Fibroblast of pulmonary artery (primary cell): ENCODE measurements around the gene RASGRP4.
"Not testable (repeated sequence)": the region's sequence is repeated elsewhere in the genome, so short reads cannot be mapped to it uniquely, and the experiment has no call there.

Source experiments
- DNase-seq: peaks from one replicate; pipeline ENCODE4 v3.0.0-alpha.2; 2010; ENCODE audit warnings: low read depth
- H3K4me3 ChIP-seq: replicated peaks from 2 replicates; pipeline ENCODE4 v1.5.1; 2011; ENCODE audit warnings: low read depth, mild to moderate bottlenecking, control low read depth, low read length, moderate library complexity
- CTCF ChIP-seq: IDR thresholded peaks from 2 replicates; pipeline ENCODE4 v1.5.1; 2011; ENCODE audit warnings: mild to moderate bottlenecking, control low read depth, low read length, inconsistent platforms; ENCODE audit errors: missing control alignments

Gene RASGRP4

GRCh38 chr19:38370299-38370698 is 55.7 kb downstream of the RASGRP4 start:
- no peak for TF ChIP-seq CTCF
- DNase-seq: no peak
- H3K4me3 ChIP-seq: no peak overlapping the region

GRCh38 chr19:38369584-38369983 is 56.4 kb downstream of the RASGRP4 start:
- TF ChIP-seq CTCF: no peak
- H3K4me3 ChIP-seq: no peak overlapping the region
- DNase-seq: no peak

- TF ChIP-seq CTCF: no peak
- no peak for DNase-seq
Measured at GRCh38 chr19:38367041-38367440, 59.0 kb downstream of the RASGRP4 start.

GRCh38 chr19:38362946-38363688 is 62.9 kb downstream of the RASGRP4 start:
- peak overlapping the region; percentile 62 for H3K4me3 ChIP-seq
- DNase-seq: not testable (repeated sequence)

More at GRCh38 chr19:38367041-38367440, 59.0 kb downstream of the RASGRP4 start:
- no peak overlapping the region for H3K4me3 ChIP-seq

GRCh38 chr19:38362076-38362945 is 63.7 kb downstream of the RASGRP4 start:
- no peak for TF ChIP-seq CTCF
- peak overlapping the region; percentile 62 for H3K4me3 ChIP-seq
- DNase-seq: peak; percentile 49

GRCh38 chr19:38361633-38362075 is 64.4 kb downstream of the RASGRP4 start:
- H3K4me3 ChIP-seq: peak overlapping the region; percentile 62
- peak; percentile 65 for DNase-seq
- TF ChIP-seq CTCF: no peak
